SK-N-MC (cell line): ENCODE results near the gene SLC25A38.

Source experiments
- EZH2 ChIP-seq: fragments of 200-600 bp; sonication (generic); IDR thresholded peaks from one replicate; pipeline ENCODE4 v1.6.1; 2017; ENCODE audit warnings: antibody characterized with exemption
- POLR2AphosphoS5 ChIP-seq: IDR thresholded peaks from 2 replicates; pipeline ENCODE4 v1.6.1; 2012; ENCODE audit warnings: mild to moderate bottlenecking, low read depth, low read length, borderline replicate concordance

DNA sequence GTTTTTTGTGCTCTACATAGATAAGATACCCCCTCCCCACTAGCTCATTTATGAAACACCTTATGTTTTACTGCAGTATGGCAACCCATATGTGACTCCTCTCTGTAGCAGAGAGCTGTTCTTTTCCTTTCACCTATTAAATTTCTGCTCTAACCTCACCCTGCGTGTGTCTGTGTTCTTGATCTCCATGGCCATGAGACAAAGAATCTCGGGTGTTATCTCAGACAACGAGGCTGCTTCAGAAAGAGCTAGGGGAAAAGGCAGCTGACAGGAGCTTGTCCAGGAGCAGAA, 35.6 kb upstream of the SLC25A38 start:
- no peak for TF ChIP-seq POLR2AphosphoS5
- no peak for TF ChIP-seq EZH2
